BJ (cell line): ENCODE data around the gene HMOX2. TPM values are rescaled to one million over a fixed set of nuclear protein-coding genes. Genes with fewer than 3 reads are reported as not detected.

Experiments
- CTCF ChIA-PET: fragments of 350-600 bp; formaldehyde crosslinking; extraction: SDS; loops from one replicate; lab custom pipeline; 2021; ENCODE audit warnings: antibody characterized with exemption, inconsistent platforms; lab: Yijun Ruan, JAX
- POLR2A ChIA-PET: fragments of 300-600 bp; sonication (Branson Sonifier 250); formaldehyde crosslinking; extraction: SDS; loops from one replicate; lab custom pipeline; 2021; ENCODE audit warnings: antibody characterized with exemption; lab: Charles Lee
- DNase-seq: peaks from one replicate; pipeline ENCODE4 v3.0.0-alpha.2; 2011; ENCODE audit warnings: low read depth
- H3K27me3 ChIP-seq: 2 replicates; pipeline ENCODE4 v1.6.0; 2011; ENCODE audit warnings: low read length; ENCODE audit not compliant: control insufficient read depth, insufficient read depth
- H3K36me3 ChIP-seq: 2 replicates; pipeline ENCODE4 v1.5.1; 2011; ENCODE audit warnings: low read length; ENCODE audit not compliant: control insufficient read depth, insufficient read depth
- H3K4me3 ChIP-seq: 2 replicates; pipeline ENCODE4 v1.5.1; 2011; ENCODE audit warnings: low read depth, mild to moderate bottlenecking, control low read depth, low read length
- polyA plus RNA-seq: library from polyadenylated mRNA; depleted of rRNA; stranded (reverse); fragments of >200 nt; gene quantifications from 2 replicates; pipeline ENCODE4 v1.2.3, GENCODE V29; 2011
- TF ChIP-seq, protein P1 (sequence below): IDR thresholded peaks from 2 replicates; pipeline ENCODE4 v1.5.1; 2011; ENCODE audit warnings: low read depth, mild to moderate bottlenecking, control low read depth, inconsistent platforms, low read length, moderate library complexity; ENCODE audit not compliant: insufficient read depth

Gene HMOX2
- polyA plus RNA-seq, 1 experiment, result 59.5 TPM

- TF ChIP-seq, protein P1, sequence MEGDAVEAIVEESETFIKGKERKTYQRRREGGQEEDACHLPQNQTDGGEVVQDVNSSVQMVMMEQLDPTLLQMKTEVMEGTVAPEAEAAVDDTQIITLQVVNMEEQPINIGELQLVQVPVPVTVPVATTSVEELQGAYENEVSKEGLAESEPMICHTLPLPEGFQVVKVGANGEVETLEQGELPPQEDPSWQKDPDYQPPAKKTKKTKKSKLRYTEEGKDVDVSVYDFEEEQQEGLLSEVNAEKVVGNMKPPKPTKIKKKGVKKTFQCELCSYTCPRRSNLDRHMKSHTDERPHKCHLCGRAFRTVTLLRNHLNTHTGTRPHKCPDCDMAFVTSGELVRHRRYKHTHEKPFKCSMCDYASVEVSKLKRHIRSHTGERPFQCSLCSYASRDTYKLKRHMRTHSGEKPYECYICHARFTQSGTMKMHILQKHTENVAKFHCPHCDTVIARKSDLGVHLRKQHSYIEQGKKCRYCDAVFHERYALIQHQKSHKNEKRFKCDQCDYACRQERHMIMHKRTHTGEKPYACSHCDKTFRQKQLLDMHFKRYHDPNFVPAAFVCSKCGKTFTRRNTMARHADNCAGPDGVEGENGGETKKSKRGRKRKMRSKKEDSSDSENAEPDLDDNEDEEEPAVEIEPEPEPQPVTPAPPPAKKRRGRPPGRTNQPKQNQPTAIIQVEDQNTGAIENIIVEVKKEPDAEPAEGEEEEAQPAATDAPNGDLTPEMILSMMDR, result no peak
- POLR2A ChIA-PET, result no interaction called here
- no peak for DNase-seq
- no peaks in the 10 kb centered on the region for H3K27me3 ChIP-seq
- H3K4me3 ChIP-seq, result no peak overlapping the region
- CTCF ChIA-PET, result interaction anchor here (0.9 to 1.6 kb wide), 4 partner anchors 9 to 87 kb away, joined by 3 to 5 read pairs (median 4); partner anchors contain the start of gene HMOX2
- no peaks in the 10 kb centered on the region for H3K36me3 ChIP-seq
Measured at GRCh38 chr16:4499196-4499555, 23.0 kb downstream of the HMOX2 start.

GRCh38 chr16:4500272-4500671 lies 24.1 kb downstream of the HMOX2 start:
- no peak overlapping the region for H3K4me3 ChIP-seq
- H3K36me3 ChIP-seq, result no peaks in the 10 kb centered on the region
- no peaks in the 10 kb centered on the region for H3K27me3 ChIP-seq
- DNase-seq, result no peak
- CTCF ChIA-PET, result interaction anchor here (0.7 to 1.9 kb wide), 12 partner anchors 8 to 211 kb away, joined by 3 to 7 read pairs (median 4); partner anchors contain the start of genes CDIP1 and HMOX2
- TF ChIP-seq, protein P1, result no peak
- POLR2A ChIA-PET, result interaction anchor here (0.6 kb wide), 1 partner anchor 12 kb away, joined by 4 read pairs; no protein-coding TSS in a partner anchor

DNA sequence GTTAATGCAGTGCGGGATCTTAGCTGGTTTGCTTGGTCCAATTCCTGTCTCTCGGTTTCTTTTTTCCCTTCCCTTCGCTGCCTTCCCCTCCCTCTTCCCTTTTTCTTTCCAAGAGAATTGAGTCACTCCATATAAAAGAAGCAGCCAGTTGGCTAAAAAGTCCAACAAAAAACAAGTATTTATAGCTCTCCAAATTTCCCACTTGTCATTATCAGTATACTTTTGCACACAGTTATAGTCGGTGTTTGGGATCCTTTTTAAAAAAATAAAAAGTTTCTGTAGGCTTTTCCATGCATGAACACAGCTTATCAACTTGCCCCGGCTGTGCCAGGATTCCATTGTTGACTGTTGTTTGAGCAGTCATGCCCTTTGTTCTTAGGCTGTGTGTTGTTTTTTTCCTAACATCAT lies 24.9 kb downstream of the HMOX2 start:
- TF ChIP-seq, protein P1, result no peak
- POLR2A ChIA-PET, result no interaction called here
- Histone ChIP-seq H3K36me3 (peaks cover 2% of the 10 kb centered on the region), H3K4me3 (no peak overlapping the region), H3K27me3 (no peaks in the 10 kb centered on the region)
- CTCF ChIA-PET, result interaction anchor here (0.6 to 1.9 kb wide), 11 partner anchors 9 to 455 kb away, joined by 3 to 7 read pairs (median 5); partner anchors contain the start of genes CDIP1 and HMOX2
- no peak for DNase-seq

DNA sequence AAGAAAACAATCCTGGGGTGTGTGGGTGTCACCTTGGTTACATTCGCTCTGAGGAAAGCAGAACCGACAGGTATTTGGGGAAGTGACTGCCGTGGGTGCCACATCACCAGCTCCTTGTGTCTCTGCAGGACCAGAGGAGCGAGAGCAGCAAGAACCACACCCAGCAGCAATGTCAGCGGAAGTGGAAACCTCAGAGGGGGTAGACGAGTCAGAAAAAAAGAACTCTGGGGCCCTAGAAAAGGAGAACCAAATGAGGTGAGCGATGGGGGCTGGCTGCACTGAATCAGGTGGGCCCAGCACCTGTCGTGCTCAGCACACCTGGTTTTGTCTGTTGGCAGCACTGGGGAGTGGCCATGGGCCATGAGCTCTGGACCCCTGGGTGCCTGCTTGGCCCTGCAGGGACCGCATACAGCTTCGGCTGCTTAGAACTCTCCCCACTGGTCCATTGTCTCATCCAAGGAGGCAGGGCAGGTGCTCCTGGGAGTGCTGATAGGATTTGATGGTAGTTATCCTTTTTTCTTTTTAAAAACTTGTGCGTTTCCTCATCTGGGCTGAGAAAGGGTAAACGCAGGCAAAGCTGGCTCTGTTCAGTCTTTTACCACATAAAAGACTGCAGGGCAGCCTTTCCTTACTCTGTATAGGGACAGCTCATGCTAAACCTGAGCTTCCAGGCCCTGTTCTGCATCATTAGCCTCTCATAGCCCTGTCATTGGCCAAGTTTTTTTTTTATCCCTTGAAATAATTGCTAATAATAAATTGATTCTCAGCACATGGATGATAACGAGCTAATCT lies 29.4 kb downstream of the HMOX2 start:
- ChIA-PET POLR2A (interaction anchor here (0.7 kb wide), 1 partner anchor 37 kb away, joined by 4 read pairs; no protein-coding TSS in a partner anchor), CTCF (interaction anchor here (0.6 to 6.8 kb wide), 22 partner anchors 9 to 198 kb away, joined by 3 to 110 read pairs (median 5); partner anchors contain the start of genes HMOX2 and MGRN1)
- TF ChIP-seq, protein P1, result no peak
- no peak for DNase-seq
- Histone ChIP-seq H3K27me3 (no peaks in the 10 kb centered on the region), H3K36me3 (peaks cover 26% of the 10 kb centered on the region), H3K4me3 (no peak overlapping the region)

- no peak for DNase-seq
- ChIA-PET CTCF (interaction anchor here (0.6 to 6.8 kb wide), 20 partner anchors 10 to 149 kb away, joined by 3 to 110 read pairs (median 6); partner anchors contain the start of genes CDIP1, HMOX2 and MGRN1), POLR2A (interaction anchor here (0.7 kb wide), 1 partner anchor 38 kb away, joined by 4 read pairs; no protein-coding TSS in a partner anchor)
- H3K4me3 ChIP-seq, result no peak overlapping the region
- H3K27me3 ChIP-seq, result no peaks in the 10 kb centered on the region
- H3K36me3 ChIP-seq, result peaks cover 28% of the 10 kb centered on the region
- TF ChIP-seq, protein P1, result peak; percentile 86
Measured at GRCh38 chr16:4506450-4506849, 30.3 kb downstream of the HMOX2 start.
